Smooth muscle cell (in vitro differentiated cells): Measurements from ENCODE around the gene IFTAP. TPM values are rescaled to one million over a fixed set of nuclear protein-coding genes. Genes with fewer than 3 reads are reported as not detected.

Experiments used
- DNase-seq: peaks from one replicate; lab custom pipeline; 2025; ENCODE audit not compliant: unreplicated experiment; lab: John Stamatoyannopoulos, UW
- H2AFZ ChIP-seq: fragments of 200-600 bp; sonication (generic); 2 replicates; pipeline ENCODE4 v1.6.0; 2016; ENCODE audit warnings: antibody characterized with exemption, low read depth, mild to moderate bottlenecking
- H3F3A ChIP-seq: fragments of 200-600 bp; sonication (generic); 2 replicates; pipeline ENCODE4 v1.6.0; 2017; ENCODE audit warnings: antibody characterized with exemption, low read depth
- H3K27ac ChIP-seq: fragments of 200-600 bp; sonication (generic); 2 replicates; pipeline ENCODE4 v1.5.1; 2016; ENCODE audit warnings: low read depth, mild to moderate bottlenecking
- H3K27me3 ChIP-seq: fragments of 200-600 bp; sonication (generic); 2 replicates; pipeline ENCODE4 v1.6.1; 2016; ENCODE audit warnings: low read depth, mild to moderate bottlenecking
- H3K36me3 ChIP-seq: fragments of 200-600 bp; sonication (generic); 2 replicates; pipeline ENCODE4 v1.5.1; 2016; ENCODE audit warnings: low read depth
- H3K4me1 ChIP-seq: fragments of 200-600 bp; sonication (generic); 2 replicates; pipeline ENCODE4 v1.5.1; 2016; ENCODE audit warnings: low read depth
- H3K4me2 ChIP-seq: fragments of 200-600 bp; sonication (generic); 2 replicates; pipeline ENCODE4 v1.6.0; 2016; ENCODE audit warnings: mild to moderate bottlenecking
- H3K4me3 ChIP-seq: fragments of 200-600 bp; sonication (generic); 2 replicates; pipeline ENCODE4 v1.5.1; 2016; ENCODE audit warnings: mild to moderate bottlenecking
- H3K79me2 ChIP-seq: fragments of 200-600 bp; sonication (generic); 2 replicates; pipeline ENCODE4 v1.6.0; 2016; ENCODE audit warnings: low read depth, mild to moderate bottlenecking
- H3K9ac ChIP-seq: fragments of 200-600 bp; sonication (generic); 2 replicates; pipeline ENCODE4 v1.6.0; 2016; ENCODE audit warnings: low read depth
- H3K9me3 ChIP-seq: fragments of 200-600 bp; sonication (generic); replicated peaks from 2 replicates; pipeline ENCODE4 v1.5.1; 2016; ENCODE audit warnings: low read depth
- H4K20me1 ChIP-seq: fragments of 200-600 bp; sonication (generic); 2 replicates; pipeline ENCODE4 v1.6.0; 2016; ENCODE audit warnings: low read depth
- CTCF ChIP-seq: fragments of 200-600 bp; sonication (generic); IDR thresholded peaks from 2 replicates; pipeline ENCODE4 v1.5.1; 2017; ENCODE audit warnings: borderline replicate concordance, mild to moderate bottlenecking, antibody characterized with exemption; ENCODE audit not compliant: insufficient read depth, poor library complexity, severe bottlenecking
- WGBS: methylation state at CpG from one replicate; pipeline ENCODE4 v1.1.7; 2016; ENCODE audit warnings: low lambda C conversion rate; 5-methylcytosine and 5-hydroxymethylcytosine counted together
- polyA plus RNA-seq: library from polyadenylated mRNA; unstranded; fragments of >200 nt; fragmentation: Nextera tagmentation; extraction: Ambion mirVana; gene quantifications from 2 replicates; pipeline ENCODE4 v1.2.1, GENCODE V29; 2016
- total RNA-seq: library from RNA; depleted of rRNA; stranded (reverse); fragments of >200 nt; gene quantifications from 2 replicates; pipeline ENCODE4 v1.2.3, GENCODE V29; 2014

Gene IFTAP
- total and polyA plus RNA-seq, 2 experiments from 2014 or later = 17.8 to 33.1 TPM

- H3K4me3 ChIP-seq = no peak overlapping the region
- TF ChIP-seq CTCF = no peak
- no peak for DNase-seq
- H3K4me2 ChIP-seq = no peak overlapping the region
- no peaks in the 10 kb centered on the region for H3K4me1 ChIP-seq
- no peaks in the 10 kb centered on the region for H3K36me3 ChIP-seq
- H3K79me2 ChIP-seq = no peaks in the 10 kb centered on the region
- 89% methylated on average over 5 of the region's 5 CpGs for WGBS
- no peak overlapping the region for H3K9ac ChIP-seq
- no peaks in the 10 kb centered on the region for H4K20me1 ChIP-seq
- no peaks in the 10 kb centered on the region for H3K27me3 ChIP-seq
- H3F3A ChIP-seq = no peaks in the 10 kb centered on the region
- H3K9me3 ChIP-seq = no peaks in the 10 kb centered on the region
- no peak overlapping the region for H3K27ac ChIP-seq
- H2AFZ ChIP-seq = no peak overlapping the region
Observed at GRCh38 chr11:36628141-36628540, 33.8 kb downstream of the IFTAP start.

- Histone ChIP-seq H3K36me3 (no peaks in the 10 kb centered on the region), H3K4me1 (no peaks in the 10 kb centered on the region), H3K27ac (no peak overlapping the region), H3K9me3 (no peaks in the 10 kb centered on the region), H3F3A (no peaks in the 10 kb centered on the region), H3K79me2 (no peaks in the 10 kb centered on the region), H3K27me3 (no peaks in the 10 kb centered on the region), H4K20me1 (no peaks in the 10 kb centered on the region), H3K4me2 (no peak overlapping the region), H3K4me3 (no peak overlapping the region), H3K9ac (no peak overlapping the region), H2AFZ (no peak overlapping the region)
- no peak for DNase-seq
- TF ChIP-seq CTCF = no peak
- 60% methylated on average over 4 of the region's 4 CpGs for WGBS
Observed at GRCh38 chr11:36628765-36629244, 34.5 kb downstream of the IFTAP start.

GRCh38 chr11:36631774-36632173 is 37.5 kb downstream of the IFTAP start:
- TF ChIP-seq CTCF = no peak
- no peak for DNase-seq
- no peak overlapping the region for H2AFZ ChIP-seq
- H3K9me3 ChIP-seq = no peaks in the 10 kb centered on the region
- H3K27ac ChIP-seq = no peak overlapping the region
- WGBS = 89% methylated on average over 2 of the region's 2 CpGs
- H3K79me2 ChIP-seq = no peaks in the 10 kb centered on the region
- H3K27me3 ChIP-seq = no peaks in the 10 kb centered on the region
- no peak overlapping the region for H3K9ac ChIP-seq
- H4K20me1 ChIP-seq = no peaks in the 10 kb centered on the region
- no peak overlapping the region for H3K4me2 ChIP-seq
- H3K4me3 ChIP-seq = no peak overlapping the region
- H3K4me1 ChIP-seq = no peaks in the 10 kb centered on the region
- H3F3A ChIP-seq = no peaks in the 10 kb centered on the region
- peaks cover 1% of the 10 kb centered on the region for H3K36me3 ChIP-seq

GRCh38 chr11:36635066-36635862 is 41.0 kb downstream of the IFTAP start:
- 40% methylated on average over 4 of the region's 4 CpGs for WGBS
- H3K4me1 ChIP-seq = no peaks in the 10 kb centered on the region

More at GRCh38 chr11:36635066-36635862, 41.0 kb downstream of the IFTAP start:
- no peak overlapping the region for H3K9ac ChIP-seq
- TF ChIP-seq CTCF = no peak
- H2AFZ ChIP-seq = no peak overlapping the region
- no peak overlapping the region for H3K4me3 ChIP-seq
- H4K20me1 ChIP-seq = no peaks in the 10 kb centered on the region
- H3K79me2 ChIP-seq = no peaks in the 10 kb centered on the region
- no peaks in the 10 kb centered on the region for H3F3A ChIP-seq
- H3K9me3 ChIP-seq = no peaks in the 10 kb centered on the region
- no peak for DNase-seq
- no peak overlapping the region for H3K27ac ChIP-seq
- H3K36me3 ChIP-seq = peaks cover 3% of the 10 kb centered on the region
- no peaks in the 10 kb centered on the region for H3K27me3 ChIP-seq
- H3K4me2 ChIP-seq = no peak overlapping the region
